Activated CD4-positive, alpha-beta T cell treated with anti-CD3 and anti-CD28 coated beads, Interleukin-2, Interleukin-6, amounts not matched to agents 100 ng/mL and 50 ng/mL, durations not matched to agents 16 hours and 8 hours (primary cell): ENCODE results near the gene GPR33.
"Not testable (repeated sequence)": the region's sequence is repeated elsewhere in the genome, so short reads cannot be mapped to it uniquely, and the experiment has no call there.

Source experiments
- DNase-seq: peaks from one replicate; pipeline ENCODE4 v3.0.0-alpha.2; 2020

Gene GPR33

GRCh38 chr14:31457665-31458659, 29.9 kb downstream of the GPR33 start:
- DNase-seq: no peak

GRCh38 chr14:31456841-31457664, 30.8 kb downstream of the GPR33 start, which contains the start of gene DTD2:
Gene DTD2 (minus strand): TSS chr14:31457506. CDS start chr14:31457393, 113 bp downstream.
- DNase-seq: peak; percentile 93

- peak; percentile 35 for DNase-seq
Observed at GRCh38 chr14:31449971-31450610, 37.7 kb downstream of the GPR33 start.

- DNase-seq: no peak
Observed at GRCh38 chr14:31449136-31449535, 38.7 kb downstream of the GPR33 start.

- no peak for DNase-seq
Observed at GRCh38 chr14:31445703-31446102, 42.1 kb downstream of the GPR33 start.

GRCh38 chr14:31442284-31442683, 45.6 kb downstream of the GPR33 start:
- no peak for DNase-seq

- DNase-seq: no peak
Observed at GRCh38 chr14:31441273-31442111, 46.3 kb downstream of the GPR33 start.

GRCh38 chr14:31440280-31440679, 47.6 kb downstream of the GPR33 start:
- DNase-seq: no peak

- DNase-seq: no peak
Observed at GRCh38 chr14:31439561-31439960, 48.3 kb downstream of the GPR33 start.

GRCh38 chr14:31437045-31437691, 50.7 kb downstream of the GPR33 start:
- DNase-seq: not testable (repeated sequence)

GRCh38 chr14:31435276-31435675, 52.6 kb downstream of the GPR33 start:
- DNase-seq: no peak
